HCT116 (cell line): ENCODE measurements around the gene ITGA2B. TPM values are rescaled to one million over a fixed set of nuclear protein-coding genes. Genes with fewer than 3 reads are reported as not detected.
A peak's percentile ranks its signal among the peaks of the same experiment; 100 is the strongest.

Experiments used
- ATAC-seq: fragments of 200-7000 bp; cut with Tn5 transposase; 2 replicates; pipeline ENCODE4 v1.9.1; 2020; ENCODE audit warnings: mild to moderate bottlenecking, moderate library complexity
- BruUV-seq: library from RNA; stranded (reverse); fragments of 400-500 nt; replicated peaks from 2 replicates; lab custom pipeline; 2021; lab: Mats Ljungman, UMichigan
- CTCF ChIA-PET: fragments of 300-600 bp; sonication (Branson Sonifier 250); formaldehyde crosslinking; loops from one replicate; lab custom pipeline; 2021; ENCODE audit warnings: antibody characterized with exemption; lab: Charles Lee
- POLR2A ChIA-PET: fragments of 300-600, 350-600 bp; sonication (Branson Sonifier 250); formaldehyde crosslinking; loops from one replicate; lab custom pipeline; 2021; ENCODE audit warnings: antibody characterized with exemption; lab: Charles Lee
- RAD21 ChIA-PET, 2 experiments: fragments of 300-600 bp; sonication (Branson Sonifier 250); formaldehyde crosslinking; loops; one replicate each; lab custom pipeline; 2023; ENCODE audit warnings: low total read pairs in 2 of 2; ENCODE audit not compliant: uncharacterized antibody in 2 of 2, unreplicated experiment in 2 of 2, low non-redundant PET in 1 of 2; lab: Charles Lee
- DNase-seq: peaks from one replicate; pipeline ENCODE4 v3.0.0-alpha.2; 2010; ENCODE audit warnings: low read depth, low spot score
- H2AFZ ChIP-seq: fragments of 200-600 bp; shearing (Covaris generic), sonication (generic); 2 replicates; pipeline ENCODE4 v1.6.1; 2017; ENCODE audit warnings: low read depth, mixed run types, mixed read lengths, antibody characterized with exemption, low read length; ENCODE audit not compliant: poor library complexity, severe bottlenecking
- H3K27ac ChIP-seq: 2 replicates; pipeline ENCODE4 v1.5.1; 2012; ENCODE audit warnings: low read depth, low read length
- H3K27me3 ChIP-seq: fragments of 200-600 bp; sonication (generic); 2 replicates; pipeline ENCODE4 v1.6.1; 2016; ENCODE audit warnings: mixed run types, low read length, mixed read lengths; ENCODE audit not compliant: insufficient read depth
- H3K36me3 ChIP-seq, 2 experiments: fragments of 200-500 bp in 1 of 2; fragments of 200-600 bp in 1 of 2; sonication (Bioruptor generic) in 1 of 2; sonication (generic) in 1 of 2; 2 replicates each; pipeline versions ENCODE4 v1.5.1 to v1.6.1; 2014 to 2016; ENCODE audit warnings: low read length in 2 of 2, inconsistent platforms in 1 of 2, mixed read lengths in 1 of 2, mixed run types in 1 of 2; ENCODE audit not compliant: insufficient read depth in 2 of 2, control insufficient read depth in 1 of 2
- H3K4me1 ChIP-seq, 2 experiments: fragments of 200-600 bp in 1 of 2; sonication (generic) in 1 of 2; 2 replicates each; pipeline versions ENCODE4 v1.5.1 to v1.6.1; 2012 to 2017; ENCODE audit warnings: low read length in 2 of 2, inconsistent platforms in 1 of 2, mild to moderate bottlenecking in 1 of 2, mixed read lengths in 1 of 2, mixed run types in 1 of 2, moderate library complexity in 1 of 2; ENCODE audit not compliant: insufficient read depth in 2 of 2, control insufficient read depth in 1 of 2
- H3K4me2 ChIP-seq: fragments of 200-600 bp; sonication (generic); 2 replicates; pipeline ENCODE4 v1.6.1; 2017; ENCODE audit warnings: mixed run types, low read length, mixed read lengths
- H3K4me3 ChIP-seq, 2 experiments: fragments of 200-600 bp in 1 of 2; sonication (generic) in 1 of 2; replicated peaks in 1 of 2; 2 replicates each; pipeline ENCODE4 v1.5.1; 2011 to 2016; ENCODE audit warnings: low read length in 2 of 2, control low read depth in 1 of 2, low read depth in 1 of 2, mild to moderate bottlenecking in 1 of 2, mixed read lengths in 1 of 2, mixed run types in 1 of 2
- H3K79me2 ChIP-seq: fragments of 200-600 bp; sonication (generic); 2 replicates; pipeline ENCODE4 v1.6.1; 2017; ENCODE audit warnings: mild to moderate bottlenecking, mixed run types, low read length, moderate library complexity, mixed read lengths; ENCODE audit not compliant: insufficient read depth
- H3K9ac ChIP-seq: fragments of 200-600 bp; sonication (generic); 2 replicates; pipeline ENCODE4 v1.6.1; 2016; ENCODE audit warnings: low read length, mixed read lengths
- H3K9me2 ChIP-seq: fragments of 200-600 bp; sonication (generic), shearing (Covaris generic); 2 replicates; pipeline ENCODE4 v1.6.1; 2017; ENCODE audit warnings: mixed run types, mild to moderate bottlenecking, moderate library complexity; ENCODE audit not compliant: insufficient read depth
- H3K9me3 ChIP-seq, 2 experiments: fragments of 200-500 bp in 1 of 2; fragments of 200-600 bp in 1 of 2; sonication (Bioruptor generic) in 1 of 2; sonication (generic) in 1 of 2; 2 replicates each; pipeline ENCODE4 v1.6.1; 2014 to 2017; ENCODE audit warnings: low read length in 2 of 2, mixed read lengths in 2 of 2, inconsistent platforms in 1 of 2, low read depth in 1 of 2, mild to moderate bottlenecking in 1 of 2, mixed run types in 1 of 2, moderate library complexity in 1 of 2; ENCODE audit not compliant: control insufficient read depth in 1 of 2, insufficient read depth in 1 of 2
- H4K20me1 ChIP-seq: fragments of 200-600 bp; sonication (generic), shearing (Covaris generic); 2 replicates; pipeline ENCODE4 v1.6.1; 2017; ENCODE audit warnings: mixed run types, mild to moderate bottlenecking, moderate library complexity; ENCODE audit not compliant: insufficient read depth
- CBX3 ChIP-seq: IDR thresholded peaks from 2 replicates; pipeline ENCODE4 v1.6.1; 2012; ENCODE audit warnings: low read depth
- CEBPB ChIP-seq: IDR thresholded peaks from 2 replicates; pipeline ENCODE4 v1.6.1; 2012; ENCODE audit warnings: low read depth
- EZH2 ChIP-seq: fragments of 200-600 bp; sonication (generic); IDR thresholded peaks from 2 replicates; pipeline ENCODE4 v1.6.1; 2017; ENCODE audit warnings: antibody characterized with exemption, mixed run types
- EZH2phosphoT487 ChIP-seq: fragments of 200-600 bp; IDR thresholded peaks from 2 replicates; pipeline ENCODE4 v1.6.1; 2018; ENCODE audit warnings: antibody characterized with exemption, borderline replicate concordance
- FOSL1 ChIP-seq: IDR thresholded peaks from 2 replicates; pipeline ENCODE4 v1.6.1; 2012; ENCODE audit warnings: low read depth
- RAD21 ChIP-seq: IDR thresholded peaks from 2 replicates; pipeline ENCODE4 v1.6.1; 2012; ENCODE audit warnings: low read depth, mild to moderate bottlenecking
- REST ChIP-seq: IDR thresholded peaks from 2 replicates; pipeline ENCODE4 v1.6.1; 2012; ENCODE audit warnings: low read depth
- SP1 ChIP-seq: IDR thresholded peaks from 2 replicates; pipeline ENCODE4 v1.6.1; 2012; ENCODE audit warnings: low read depth
- SRF ChIP-seq: IDR thresholded peaks from 2 replicates; pipeline ENCODE4 v1.6.1; 2012; ENCODE audit warnings: low read depth
- TCF7L2 ChIP-seq: IDR thresholded peaks from 2 replicates; pipeline ENCODE4 v1.7.0; 2011; ENCODE audit warnings: borderline replicate concordance, inconsistent platforms; ENCODE audit not compliant: insufficient read depth, insufficient read length; ENCODE audit errors: extremely low read depth
- YY1 ChIP-seq: IDR thresholded peaks from 2 replicates; pipeline ENCODE4 v1.6.1; 2011; ENCODE audit warnings: low read length, low read depth, moderate library complexity, mild to moderate bottlenecking; ENCODE audit not compliant: insufficient replicate concordance; ENCODE audit errors: extremely low read depth
- ZFX ChIP-seq: fragments of 450-650 bp; IDR thresholded peaks from 2 replicates; pipeline ENCODE4 v1.6.1; 2017
- ZNF274 ChIP-seq: fragments of 200-500 bp; sonication (Bioruptor generic); IDR thresholded peaks from 2 replicates; pipeline ENCODE4 v1.6.1; 2014; ENCODE audit warnings: mild to moderate bottlenecking, low read depth, low read length, inconsistent platforms
- intact Hi-C: fragments of 100-400 bp; cut with micrococcal nuclease; formaldehyde crosslinking; loops from 2 replicates; pipeline ENCODE4 v1.10.0; 2022
- total RNA-seq: library from RNA; stranded (reverse); gene quantifications from one replicate; pipeline ENCODE4 v1.2.1, GENCODE V29; 2021; ENCODE audit not compliant: unreplicated experiment
- TF ChIP-seq, protein P1 (sequence below): IDR thresholded peaks from 2 replicates; pipeline ENCODE4 v1.6.1; 2011; ENCODE audit warnings: mild to moderate bottlenecking, low read length, moderate library complexity; ENCODE audit not compliant: insufficient replicate concordance; ENCODE audit errors: extremely low read depth
- TF ChIP-seq, protein P2 (sequence below): IDR thresholded peaks from 2 replicates; pipeline ENCODE4 v1.6.1; 2012

Gene ITGA2B
- total RNA-seq, 1 experiment from 2014 or later: 7.6 TPM

- peak; percentile 78 for TF ChIP-seq YY1
- TF ChIP-seq FOSL1: no peak
- TF ChIP-seq RAD21: no peak
Measured at GRCh38 chr17:44344939-44345453, 44.5 kb downstream of the ITGA2B start, which contains the start of gene GRN (continued).

- RAD21 ChIA-PET: no interaction called here
- ATAC-seq (no peak), DNase-seq (no peak)
- Histone ChIP-seq H3K9me2 (no peaks in the 10 kb centered on the region), H3K27me3 (no peaks in the 10 kb centered on the region), H3K27ac (no peak overlapping the region), H2AFZ (no peak overlapping the region), H3K79me2 (no peaks in the 10 kb centered on the region), H3K4me3 (no peak overlapping the region), H3K9ac (no peak overlapping the region), H4K20me1 (no peaks in the 10 kb centered on the region), H3K4me2 (no peak overlapping the region), H3K36me3 (no peaks in the 10 kb centered on the region), H3K9me3 (no peaks in the 10 kb centered on the region), H3K4me1 (peaks cover 4 to 20% of the 10 kb centered on the region in 2 experiments; a peak in 3 of 4 replicates)
- intact Hi-C loops: no loop called here
- CTCF ChIA-PET: interaction anchor here (3.3 kb wide), 1 partner anchor 134 kb away, joined by 19 read pairs; no protein-coding TSS in a partner anchor
- BruUV-seq: no TSS peak
- POLR2A ChIA-PET: no interaction called here
- no peak for TF ChIP-seq YY1
- no peak for TF ChIP-seq CEBPB
- no peak for TF ChIP-seq ZNF274
- TF ChIP-seq, protein P1, sequence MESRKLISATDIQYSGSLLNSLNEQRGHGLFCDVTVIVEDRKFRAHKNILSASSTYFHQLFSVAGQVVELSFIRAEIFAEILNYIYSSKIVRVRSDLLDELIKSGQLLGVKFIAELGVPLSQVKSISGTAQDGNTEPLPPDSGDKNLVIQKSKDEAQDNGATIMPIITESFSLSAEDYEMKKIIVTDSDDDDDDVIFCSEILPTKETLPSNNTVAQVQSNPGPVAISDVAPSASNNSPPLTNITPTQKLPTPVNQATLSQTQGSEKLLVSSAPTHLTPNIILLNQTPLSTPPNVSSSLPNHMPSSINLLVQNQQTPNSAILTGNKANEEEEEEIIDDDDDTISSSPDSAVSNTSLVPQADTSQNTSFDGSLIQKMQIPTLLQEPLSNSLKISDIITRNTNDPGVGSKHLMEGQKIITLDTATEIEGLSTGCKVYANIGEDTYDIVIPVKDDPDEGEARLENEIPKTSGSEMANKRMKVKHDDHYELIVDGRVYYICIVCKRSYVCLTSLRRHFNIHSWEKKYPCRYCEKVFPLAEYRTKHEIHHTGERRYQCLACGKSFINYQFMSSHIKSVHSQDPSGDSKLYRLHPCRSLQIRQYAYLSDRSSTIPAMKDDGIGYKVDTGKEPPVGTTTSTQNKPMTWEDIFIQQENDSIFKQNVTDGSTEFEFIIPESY: no peak
- no peak for TF ChIP-seq EZH2phosphoT487
- no peak for TF ChIP-seq ZFX
- TF ChIP-seq, protein P2, sequence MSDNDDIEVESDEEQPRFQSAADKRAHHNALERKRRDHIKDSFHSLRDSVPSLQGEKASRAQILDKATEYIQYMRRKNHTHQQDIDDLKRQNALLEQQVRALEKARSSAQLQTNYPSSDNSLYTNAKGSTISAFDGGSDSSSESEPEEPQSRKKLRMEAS: no peak
- TF ChIP-seq TCF7L2: no peak
- no peak for TF ChIP-seq SP1
- TF ChIP-seq SRF: no peak
- TF ChIP-seq CBX3: no peak
- TF ChIP-seq EZH2: no peak
- TF ChIP-seq REST: no peak
Measured at GRCh38 chr17:44343510-44344209, 45.8 kb downstream of the ITGA2B start.
